ENCODE results near the gene FGF22.

GRCh38 chr19:676007-676338 lies 36.3 kb downstream of the FGF22 start:
- TF ChIP-seq EZH2phosphoT487 (IDR thresholded peaks at IDR 0.05; ENCODE audit: low read depth, severe bottlenecking, unreplicated experiment), result no peak
- TF ChIP-seq, protein P1, sequence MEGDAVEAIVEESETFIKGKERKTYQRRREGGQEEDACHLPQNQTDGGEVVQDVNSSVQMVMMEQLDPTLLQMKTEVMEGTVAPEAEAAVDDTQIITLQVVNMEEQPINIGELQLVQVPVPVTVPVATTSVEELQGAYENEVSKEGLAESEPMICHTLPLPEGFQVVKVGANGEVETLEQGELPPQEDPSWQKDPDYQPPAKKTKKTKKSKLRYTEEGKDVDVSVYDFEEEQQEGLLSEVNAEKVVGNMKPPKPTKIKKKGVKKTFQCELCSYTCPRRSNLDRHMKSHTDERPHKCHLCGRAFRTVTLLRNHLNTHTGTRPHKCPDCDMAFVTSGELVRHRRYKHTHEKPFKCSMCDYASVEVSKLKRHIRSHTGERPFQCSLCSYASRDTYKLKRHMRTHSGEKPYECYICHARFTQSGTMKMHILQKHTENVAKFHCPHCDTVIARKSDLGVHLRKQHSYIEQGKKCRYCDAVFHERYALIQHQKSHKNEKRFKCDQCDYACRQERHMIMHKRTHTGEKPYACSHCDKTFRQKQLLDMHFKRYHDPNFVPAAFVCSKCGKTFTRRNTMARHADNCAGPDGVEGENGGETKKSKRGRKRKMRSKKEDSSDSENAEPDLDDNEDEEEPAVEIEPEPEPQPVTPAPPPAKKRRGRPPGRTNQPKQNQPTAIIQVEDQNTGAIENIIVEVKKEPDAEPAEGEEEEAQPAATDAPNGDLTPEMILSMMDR (IDR thresholded peaks at IDR 0.05; ENCODE audit: poor library complexity), result no peak
